Endometrial microvascular endothelial cells (primary cell): ENCODE data around the gene TRIP13. TPM values are rescaled to one million over a fixed set of nuclear protein-coding genes. Genes with fewer than 3 reads are reported as not detected.

Source experiments
- in situ Hi-C: cut with HindIII; loops from 2 replicates; pipeline ENCODE4 v1.10.0; 2017; ENCODE audit warnings: low sequenced_read_pairs, low pct_unique_long_range_greater_than_20kb; ENCODE audit errors: inconsistent ontology term
- total RNA-seq: library from RNA; depleted of rRNA; stranded (reverse); fragments of >200 nt; gene quantifications from one replicate; pipeline ENCODE4 v1.2.3, GENCODE V29; 2015; ENCODE audit errors: inconsistent ontology term

TRIP13 gene
- total RNA-seq, 1 donor from 2014 or later: 64.1 TPM

- in situ Hi-C loops: no loop called here
These were observed 38.5 kb upstream of the TRIP13 start for GRCh38 chr5:854217-854616.

- in situ Hi-C loops: no loop called here
These were observed 37.5 kb upstream of the TRIP13 start for GRCh38 chr5:854966-855743.

GRCh38 chr5:855771-856530 lies 36.7 kb upstream of the TRIP13 start:
- in situ Hi-C loops: no loop called here

- in situ Hi-C loops: no loop called here
These were observed 35.9 kb upstream of the TRIP13 start for GRCh38 chr5:856531-857425.

GRCh38 chr5:858726-859125 lies 34.0 kb upstream of the TRIP13 start:
- in situ Hi-C loops: no loop called here

GRCh38 chr5:859391-859790 lies 33.3 kb upstream of the TRIP13 start:
- in situ Hi-C loops: no loop called here

- in situ Hi-C loops: no loop called here
These were observed 32.8 kb upstream of the TRIP13 start for GRCh38 chr5:859798-860296.

GRCh38 chr5:860506-861150 lies 32.1 kb upstream of the TRIP13 start:
- in situ Hi-C loops: no loop called here

GRCh38 chr5:861442-862366 lies 31.0 kb upstream of the TRIP13 start:
- in situ Hi-C loops: no loop called here

- in situ Hi-C loops: no loop called here
These were observed 30.1 kb upstream of the TRIP13 start for GRCh38 chr5:862367-863243.

- in situ Hi-C loops: no loop called here
These were observed 29.4 kb upstream of the TRIP13 start for GRCh38 chr5:863244-863805.

GRCh38 chr5:864492-865167 lies 28.1 kb upstream of the TRIP13 start:
- in situ Hi-C loops: no loop called here

GRCh38 chr5:865168-865521 lies 27.5 kb upstream of the TRIP13 start:
- in situ Hi-C loops: no loop called here

- in situ Hi-C loops: no loop called here
These were observed 26.9 kb upstream of the TRIP13 start for GRCh38 chr5:865771-866170.

GRCh38 chr5:867300-867870 lies 25.3 kb upstream of the TRIP13 start:
- in situ Hi-C loops: no loop called here
